GM04503 (cell line): ENCODE results near the gene ZNF652.

Source experiments
- DNase-seq: peaks from one replicate; pipeline ENCODE4 v3.0.0-alpha.2; 2012; ENCODE audit warnings: low read depth

ZNF652 gene

DNA sequence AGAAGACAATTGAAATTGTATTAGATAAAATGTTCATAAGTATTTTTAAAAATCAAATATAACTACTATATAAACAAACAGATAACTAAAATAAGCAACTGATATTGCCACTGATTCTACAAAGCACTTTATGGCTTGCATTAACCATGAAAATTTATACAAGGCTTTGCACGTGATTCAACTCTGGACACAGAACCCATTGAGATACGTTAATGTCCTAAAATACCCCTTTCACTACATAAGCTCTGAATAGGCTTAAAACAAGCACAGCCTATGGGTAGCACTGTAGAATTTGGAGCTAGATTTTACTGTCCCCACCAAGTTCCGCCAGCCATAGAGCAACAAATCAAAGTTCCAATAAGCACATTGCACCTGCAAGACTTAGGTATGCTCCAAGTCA, 4.5 kb downstream of the ZNF652 start:
- DNase-seq, result no peak

DNA sequence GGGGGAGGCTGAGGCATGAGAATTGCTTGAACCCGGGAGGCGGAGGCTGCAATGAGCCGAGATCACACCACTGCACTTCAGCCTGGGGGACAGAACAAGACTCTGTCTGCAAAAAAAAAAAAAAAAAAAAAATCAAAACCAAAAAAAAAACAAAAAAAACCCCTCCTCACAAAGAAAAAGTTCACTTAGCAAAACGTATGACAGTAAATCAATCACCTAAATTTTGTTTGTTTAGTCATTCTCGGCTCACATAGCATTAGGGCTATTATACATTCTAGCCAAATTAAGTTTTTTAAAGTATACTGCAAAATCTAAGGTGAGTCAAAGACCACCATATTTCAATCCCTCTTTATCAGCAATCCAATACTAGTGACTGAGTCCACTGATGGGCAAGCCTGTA, 5.7 kb downstream of the ZNF652 start:
- no peak for DNase-seq

DNA sequence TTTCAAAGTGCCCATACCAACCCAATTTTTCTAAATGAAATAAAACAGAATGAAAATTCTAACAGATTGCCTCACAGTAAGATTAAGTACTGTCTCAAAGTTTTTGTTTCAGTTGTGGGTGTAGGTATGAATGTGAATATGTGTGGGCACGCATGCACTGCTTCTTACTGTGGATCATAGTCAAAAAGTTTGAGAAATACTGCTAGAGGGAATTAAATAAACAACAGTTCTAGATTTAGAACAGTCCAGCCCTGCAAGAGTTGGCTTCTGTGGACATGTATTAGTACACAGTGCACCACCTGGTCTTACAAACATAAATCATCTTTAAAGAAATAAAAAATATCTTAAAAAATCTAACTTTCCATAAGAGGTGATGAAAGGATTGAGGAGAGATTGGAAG, 8.4 kb downstream of the ZNF652 start:
- DNase-seq, result no peak

DNA sequence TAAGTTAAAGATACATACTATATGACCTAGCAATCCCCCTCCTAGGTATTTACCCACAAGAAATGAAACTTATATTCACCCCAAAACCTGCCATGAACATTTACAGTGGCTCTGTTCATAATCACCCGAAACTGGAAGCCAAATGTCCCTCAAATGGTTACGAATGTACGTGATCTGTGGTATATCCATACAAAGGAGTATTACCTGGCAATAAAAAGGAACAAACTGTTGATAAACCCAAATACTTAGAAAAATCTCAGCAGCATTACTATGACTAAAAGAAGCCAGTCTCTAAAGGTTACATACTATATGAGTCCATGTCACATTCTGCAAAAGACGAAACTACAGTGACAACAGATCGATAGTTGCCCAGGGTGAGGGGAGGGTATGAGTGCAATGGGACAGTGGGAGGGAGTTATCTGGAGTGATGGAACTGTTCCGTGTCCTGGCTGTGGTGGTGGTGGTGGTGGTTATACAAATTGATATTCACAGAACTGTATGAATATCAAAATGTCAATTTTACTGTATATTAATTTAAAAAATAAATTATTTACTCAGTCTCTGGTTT, 9.4 kb downstream of the ZNF652 start:
- no peak for DNase-seq

DNA sequence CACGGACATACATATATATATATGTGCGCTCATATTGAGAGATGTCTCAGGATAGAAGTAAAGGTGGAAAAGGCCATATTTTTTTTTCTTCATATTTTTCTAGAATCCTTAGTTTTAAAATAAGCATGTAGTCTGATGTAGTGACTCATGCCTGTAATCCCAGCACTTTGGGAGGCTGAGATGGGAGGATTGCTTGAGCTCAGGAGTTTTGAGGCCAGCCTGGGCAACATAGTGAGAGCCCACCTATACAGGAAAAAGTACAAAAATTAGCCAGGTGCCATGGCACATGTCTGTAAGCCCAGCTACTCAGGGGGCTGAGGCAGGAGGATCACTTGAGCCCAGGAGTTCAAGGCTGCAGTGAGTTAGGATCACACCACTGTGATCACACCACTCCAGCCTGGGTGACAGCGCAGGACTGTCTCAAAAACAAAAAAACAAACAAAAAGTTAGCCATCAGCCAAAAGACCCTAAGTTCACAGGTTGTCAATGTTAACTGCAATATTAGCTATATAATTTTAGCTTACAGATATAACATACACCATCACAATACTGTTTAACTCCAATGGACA, 10.4 kb downstream of the ZNF652 start:
- DNase-seq, result no peak

DNA sequence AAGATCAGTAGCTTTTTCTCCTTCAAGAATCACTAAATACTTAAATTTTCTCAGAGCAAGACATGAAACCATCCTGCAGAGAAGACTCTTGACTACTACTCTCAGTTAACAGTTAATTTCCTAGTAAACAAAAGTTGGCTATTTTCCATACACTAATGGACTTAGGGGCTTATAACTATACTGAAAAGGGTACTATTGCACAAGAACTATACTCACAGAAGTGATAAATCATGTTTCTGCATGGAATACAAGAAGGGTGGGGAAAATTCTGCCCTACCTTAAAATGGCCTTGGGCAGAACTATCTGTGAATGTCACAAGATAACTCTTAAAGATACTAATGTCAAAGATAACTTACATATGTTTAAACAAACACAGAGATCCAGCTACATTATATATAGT, 12.5 kb downstream of the ZNF652 start:
- DNase-seq, result no peak

DNA sequence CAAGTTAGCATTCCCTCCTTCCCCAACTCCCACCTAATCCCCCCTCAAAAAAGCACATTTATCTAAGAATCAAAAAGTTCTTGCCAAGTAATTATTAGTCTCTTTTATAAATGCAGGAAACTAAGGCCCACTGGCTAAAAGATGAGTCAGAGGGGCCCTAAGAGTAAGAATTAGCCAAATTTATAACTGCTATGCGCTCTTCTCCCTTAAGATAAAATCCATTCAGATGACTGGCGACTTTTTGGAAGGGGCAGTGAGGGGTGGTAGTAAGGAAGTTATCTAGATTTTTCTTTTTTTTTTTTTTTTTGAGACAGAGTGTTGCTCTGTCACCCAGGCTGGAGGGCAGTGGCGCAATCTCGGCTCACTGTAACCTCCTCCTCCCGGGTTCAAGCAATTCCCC, 17.1 kb downstream of the ZNF652 start:
- no peak for DNase-seq

DNA sequence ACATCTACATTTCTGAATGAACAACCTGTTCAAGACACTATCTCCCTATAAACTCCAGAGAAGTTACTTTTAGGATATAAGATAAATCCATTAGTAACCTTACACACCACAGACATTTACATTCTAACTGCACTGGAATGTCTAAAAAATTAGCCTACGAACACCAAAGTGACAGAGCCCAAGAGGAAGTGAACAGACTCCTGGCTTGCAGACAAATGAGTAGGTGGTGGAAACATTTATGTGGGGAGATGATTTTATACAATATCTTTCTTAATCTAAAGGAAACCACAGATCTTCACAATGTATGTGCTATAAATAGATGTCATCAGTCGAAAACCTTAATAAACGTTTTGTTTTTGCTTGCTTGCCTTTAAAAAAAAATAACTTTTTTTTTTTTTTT, 18.8 kb downstream of the ZNF652 start:
- DNase-seq, result no peak

DNA sequence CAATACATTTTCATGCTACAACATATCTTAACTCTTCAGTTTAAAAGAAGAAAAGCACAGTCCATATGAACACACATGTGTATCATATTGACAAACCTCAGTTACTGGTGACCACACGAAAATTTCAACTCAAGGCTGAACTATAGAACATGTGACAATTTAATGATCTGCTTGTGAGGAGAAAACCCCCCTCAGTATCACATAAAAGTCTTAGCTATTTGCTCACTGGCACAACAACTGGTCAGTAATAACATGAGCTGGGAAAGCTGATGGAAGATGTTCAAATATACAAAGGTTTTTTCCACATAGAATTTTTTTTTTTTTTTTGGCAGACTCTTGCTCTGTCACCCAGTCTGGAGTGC, 19.5 kb downstream of the ZNF652 start:
- DNase-seq, result no peak

DNA sequence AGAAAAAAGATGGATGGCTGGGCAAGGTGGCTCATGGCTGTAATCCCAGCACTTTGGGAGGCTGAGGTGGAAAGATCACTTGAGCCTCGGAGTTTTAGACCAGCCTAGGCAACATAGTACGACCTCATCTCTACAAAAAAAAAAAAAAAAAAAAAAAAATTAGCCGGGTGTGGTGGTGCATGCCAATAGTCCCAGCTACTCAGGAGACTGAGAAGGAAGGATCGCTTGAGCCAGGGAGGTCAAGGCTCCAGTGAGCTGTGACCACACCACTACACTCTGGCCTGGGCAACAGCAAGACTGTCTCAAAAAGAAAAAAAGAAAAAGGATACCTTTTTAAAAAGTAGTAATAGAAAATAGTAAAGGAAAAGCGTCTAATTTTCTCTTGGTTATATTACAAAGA, 20.7 kb downstream of the ZNF652 start:
- no peak for DNase-seq

DNA sequence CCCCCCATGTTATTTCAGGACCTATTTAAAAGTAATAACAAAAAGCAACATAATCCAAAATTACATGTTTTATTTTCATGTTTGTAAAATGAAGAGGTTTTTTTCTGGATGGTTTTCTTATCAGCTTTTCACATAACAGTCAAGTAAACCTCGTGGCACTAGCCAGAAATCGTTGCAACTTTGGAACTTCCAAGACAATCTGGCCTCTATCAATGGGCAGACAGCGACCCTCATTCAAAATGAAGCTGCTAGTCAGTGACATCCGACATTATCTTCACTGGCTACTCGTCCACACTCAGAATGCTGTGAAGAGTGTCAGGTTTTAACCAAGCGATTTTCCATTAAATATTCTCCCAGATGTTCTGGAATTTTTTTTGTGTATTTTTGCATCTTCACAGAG, 22.7 kb downstream of the ZNF652 start:
- DNase-seq, result no peak

DNA sequence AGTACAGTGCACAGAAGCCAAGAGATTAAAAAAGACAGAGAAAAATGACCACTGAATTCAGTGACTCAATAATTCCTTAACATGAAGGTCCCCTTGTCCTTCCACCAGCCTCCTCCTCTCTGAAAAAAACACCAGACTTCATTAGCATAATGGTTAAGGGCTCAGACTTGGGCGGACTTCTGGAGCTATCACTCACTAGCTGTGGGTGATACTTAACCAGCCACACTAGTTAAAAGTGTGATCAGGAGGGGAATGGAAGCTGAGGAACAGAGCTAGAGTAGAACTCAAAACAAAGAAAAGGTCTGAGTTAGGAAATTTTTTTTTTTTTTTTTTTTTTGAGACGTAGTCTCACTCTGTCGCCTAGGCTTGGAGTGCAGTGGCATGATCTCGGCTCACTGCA, 23.2 kb downstream of the ZNF652 start:
- DNase-seq, result no peak

DNA sequence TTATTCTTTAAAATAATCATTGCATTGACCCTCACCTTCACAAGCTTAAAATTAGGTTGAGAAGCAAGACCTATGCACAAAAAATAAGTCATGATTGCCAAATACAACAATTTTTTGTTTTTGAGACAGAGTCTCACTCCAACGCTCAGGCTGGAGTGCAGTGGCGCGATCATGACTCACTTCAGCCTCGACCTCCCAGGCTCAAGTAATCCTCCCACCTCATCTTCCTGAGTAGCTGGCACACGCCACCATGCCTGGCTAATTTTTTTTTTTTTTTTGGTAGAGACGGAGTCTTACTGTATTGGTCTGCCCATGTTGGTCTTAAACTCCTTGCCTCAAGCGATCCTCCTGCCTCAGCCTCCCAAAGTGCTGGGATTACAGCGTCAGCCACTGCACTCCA, 24.2 kb downstream of the ZNF652 start:
- DNase-seq, result no peak

DNA sequence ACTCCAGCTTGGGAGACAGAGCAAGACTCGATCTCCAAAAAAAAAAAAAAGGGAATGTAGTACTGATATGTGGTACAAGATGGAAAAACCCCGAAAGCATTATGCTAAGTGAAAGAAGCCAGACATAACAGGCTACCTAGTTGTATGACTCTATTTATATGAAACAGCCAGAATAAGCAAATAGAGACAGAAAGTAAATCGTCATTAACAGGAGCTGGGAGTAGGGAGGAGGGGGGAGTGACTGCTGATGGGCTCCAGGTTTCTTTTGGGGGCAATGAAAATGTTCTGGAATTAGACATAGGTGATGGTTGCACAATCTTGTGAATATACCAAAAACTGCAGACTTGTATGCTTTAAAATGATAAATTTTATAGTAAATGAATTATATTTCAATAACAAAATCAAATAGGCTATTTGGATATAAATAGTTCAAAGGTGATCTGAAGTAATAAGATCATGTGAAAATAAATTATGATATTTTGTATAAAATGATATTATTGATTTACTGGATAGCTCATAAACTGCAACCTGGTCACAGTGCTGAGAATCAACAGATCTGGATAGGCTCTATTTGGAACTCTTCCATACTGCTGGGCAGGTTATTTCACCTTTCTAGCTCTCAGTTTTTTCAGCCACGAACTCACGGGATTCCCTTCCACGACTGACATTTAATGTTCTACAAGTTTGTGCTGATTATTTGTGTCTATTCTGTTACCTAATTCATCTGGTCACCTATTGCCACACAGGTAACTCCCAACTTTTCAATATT, 27.1 kb downstream of the ZNF652 start:
- DNase-seq, result no peak

DNA sequence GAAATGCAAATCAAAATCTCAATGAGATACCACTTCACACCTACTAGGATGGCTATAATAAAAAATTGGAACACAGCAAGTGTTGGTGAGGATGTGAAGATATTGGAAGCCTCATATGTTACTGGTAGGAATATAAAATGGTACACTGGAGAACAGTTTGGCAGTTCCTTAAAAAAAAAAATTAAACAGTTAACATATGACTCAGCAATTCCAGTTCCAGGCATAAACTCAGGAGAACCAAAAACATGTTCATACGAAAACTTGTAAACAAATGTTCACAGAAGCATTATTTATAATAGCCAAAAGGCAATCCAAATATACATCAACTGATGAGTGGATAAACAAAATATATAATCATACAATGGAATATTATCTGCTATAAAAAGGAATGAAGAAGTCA, 28.2 kb downstream of the ZNF652 start:
- no peak for DNase-seq

DNA sequence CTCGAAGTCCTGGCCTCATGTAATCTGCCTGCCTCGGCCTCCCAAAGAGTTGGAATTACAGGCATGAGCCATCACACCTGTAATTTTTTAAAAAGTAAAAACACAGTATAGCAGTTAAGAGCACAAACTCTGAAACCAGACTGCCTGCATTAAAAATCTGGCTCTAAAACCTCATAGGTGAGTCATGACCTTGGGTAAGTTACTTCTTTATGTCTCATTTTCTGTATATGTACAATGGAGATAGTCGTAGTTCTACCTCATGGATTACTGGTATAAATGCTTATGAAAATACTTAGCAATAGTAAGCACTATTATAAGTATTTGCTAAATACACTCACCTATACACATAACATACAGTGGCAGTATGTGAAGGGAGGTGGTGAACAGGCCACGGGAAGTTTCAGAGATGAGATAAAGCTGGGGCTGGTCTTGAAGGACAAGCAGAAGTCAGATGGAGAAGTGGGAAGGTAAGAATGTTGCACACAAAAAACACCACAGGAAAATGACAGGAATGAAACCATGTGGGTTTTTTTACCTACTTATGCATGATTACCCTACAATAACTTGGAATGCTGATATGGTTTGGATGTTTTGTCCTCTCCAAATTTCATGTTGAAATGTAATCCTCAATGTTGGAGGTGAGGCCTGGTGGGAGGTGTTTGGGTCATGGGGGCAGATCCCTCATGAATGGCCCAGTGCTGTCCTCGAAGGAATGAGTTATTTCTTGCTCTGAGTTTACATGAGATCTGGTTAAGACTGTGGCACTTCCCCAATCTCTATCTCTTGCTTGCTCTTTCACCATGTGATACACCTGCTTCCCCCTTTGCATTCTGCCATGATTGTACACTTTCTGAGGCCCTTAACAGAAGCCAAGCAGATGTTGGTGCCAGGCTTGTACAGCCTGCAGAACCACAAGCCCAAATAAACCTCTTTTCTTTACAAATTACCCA, 33.9 kb downstream of the ZNF652 start:
- no peak for DNase-seq

DNA sequence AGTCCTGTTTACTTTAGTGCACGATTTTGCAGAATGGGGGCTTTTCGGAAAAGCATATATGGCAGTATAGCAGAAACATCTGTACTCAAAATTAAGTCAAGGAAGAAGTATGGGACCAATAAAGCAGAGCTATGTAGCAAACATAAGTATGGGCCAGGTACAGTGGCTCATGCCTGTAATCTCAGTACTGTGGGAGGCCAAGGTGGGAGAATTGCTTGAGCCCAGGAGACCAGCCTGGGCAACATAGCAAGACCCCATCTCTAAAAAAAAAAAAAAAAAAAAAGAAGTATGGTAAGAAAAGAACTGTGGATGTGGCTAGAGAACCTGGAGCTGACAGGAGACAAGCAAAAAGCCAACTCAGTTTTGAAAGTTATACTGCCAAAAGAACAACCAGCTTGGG, 36.1 kb downstream of the ZNF652 start:
- no peak for DNase-seq

DNA sequence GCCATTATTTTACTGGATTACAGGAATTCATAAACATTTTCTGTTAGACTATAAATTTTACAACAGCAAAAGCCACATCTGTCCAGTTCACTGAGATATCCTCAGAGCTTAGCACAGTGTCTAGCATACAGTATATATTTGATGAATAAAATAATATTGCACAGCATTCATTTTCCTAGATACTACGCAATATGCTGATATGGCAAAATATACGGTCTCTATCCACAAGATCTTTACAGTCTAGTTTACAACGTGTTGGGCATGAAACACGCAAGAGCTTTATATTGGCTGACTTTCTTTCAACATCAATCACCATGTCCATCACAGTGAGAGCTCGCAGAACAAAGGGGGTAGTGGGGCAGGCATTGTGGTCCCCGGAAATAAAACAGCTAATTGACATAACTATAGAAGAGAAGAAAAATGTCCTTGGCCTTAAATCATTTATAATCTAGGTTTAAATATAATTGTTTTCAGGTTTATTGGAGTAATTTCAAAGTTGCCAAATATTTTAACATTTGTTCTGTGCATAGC, 43.5 kb downstream of the ZNF652 start:
- no peak for DNase-seq

DNA sequence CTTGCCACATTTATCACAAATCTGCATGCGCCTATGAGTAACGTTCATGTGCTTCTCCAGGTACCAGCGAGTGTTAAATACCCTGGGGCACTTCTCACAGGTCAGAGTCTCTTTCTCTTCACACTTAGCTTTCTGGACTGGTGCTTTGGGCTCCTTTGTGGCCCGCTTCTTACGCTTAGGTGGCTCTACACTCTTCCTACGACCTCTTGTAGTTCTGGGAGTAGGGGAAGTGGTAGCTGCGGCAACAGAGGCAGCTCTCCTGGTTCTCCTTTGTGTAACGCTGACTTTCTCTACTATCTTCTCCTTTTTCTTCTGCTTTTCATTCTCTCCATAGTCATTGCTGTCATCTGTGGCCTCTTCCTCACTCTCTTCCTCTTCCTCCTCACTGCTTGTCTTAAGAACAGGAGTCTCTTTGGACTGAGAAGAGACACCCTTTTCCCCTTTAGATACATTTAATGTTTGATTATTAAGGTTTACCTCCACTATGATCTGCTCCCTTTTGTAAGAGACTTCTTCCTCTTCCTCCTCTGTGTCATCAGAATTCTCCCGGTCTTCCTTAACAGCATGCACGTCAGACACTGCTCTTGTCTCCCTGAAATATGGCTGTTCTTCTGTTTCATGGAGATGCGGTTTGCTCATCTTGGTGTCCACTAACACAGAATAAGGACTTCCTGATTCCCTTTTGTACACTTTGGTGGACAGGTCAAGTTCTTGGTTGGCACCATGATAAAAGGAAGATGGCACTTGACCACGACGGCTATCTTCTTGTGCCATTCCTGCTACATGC, 45.0 kb downstream of the ZNF652 start:
- DNase-seq, result no peak

DNA sequence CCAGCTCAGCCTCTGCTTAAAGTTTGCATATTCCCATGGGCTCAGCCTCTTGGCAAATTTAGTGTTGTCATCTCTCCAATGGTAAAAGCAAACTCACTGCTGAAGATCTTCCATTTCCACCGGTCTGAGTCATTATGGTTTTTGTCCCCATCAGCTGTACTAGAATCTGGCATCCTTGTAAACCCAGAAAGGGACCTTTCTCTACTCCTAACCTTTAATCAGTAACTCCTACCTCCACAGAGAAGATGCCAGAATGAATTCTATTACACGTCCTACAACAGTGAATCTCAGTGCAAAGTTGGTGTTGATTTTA, 45.8 kb downstream of the ZNF652 start:
- no peak for DNase-seq

DNA sequence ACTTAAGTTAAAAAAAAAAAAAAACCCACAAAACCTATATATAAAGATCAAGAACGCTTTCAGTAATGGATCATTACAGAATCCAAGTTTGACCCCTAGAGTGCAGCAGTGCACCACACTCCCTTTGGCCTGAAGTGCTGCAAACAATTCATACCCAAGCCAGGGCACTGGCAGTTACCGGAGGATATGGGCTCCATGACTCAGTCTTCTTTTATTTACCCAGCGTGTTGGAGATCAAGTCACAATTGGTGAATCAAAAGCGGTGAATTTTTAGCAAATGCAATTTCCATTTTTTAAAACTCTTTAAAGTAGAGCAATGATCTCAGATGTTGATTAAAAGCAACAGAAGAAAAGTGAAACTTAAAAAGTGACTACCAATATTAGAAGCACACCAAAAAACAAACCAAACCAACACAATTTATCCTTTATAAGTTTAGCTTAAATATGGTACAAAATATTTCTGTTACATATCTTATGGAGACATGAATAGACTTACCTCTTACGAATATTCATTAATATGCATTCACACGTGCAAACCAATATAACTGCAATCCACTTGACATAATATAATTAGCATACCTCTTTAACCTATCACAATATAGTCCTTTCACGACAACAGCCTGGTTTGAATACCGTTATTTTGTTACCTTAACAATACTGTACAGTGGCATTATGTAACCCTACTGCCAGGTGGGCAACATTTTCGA, 46.3 kb downstream of the ZNF652 start:
- peak; percentile 55 for DNase-seq
